GM12874 (cell line): ENCODE data around the gene RIMBP2.

Experiments used
- CTCF ChIP-seq: IDR thresholded peaks from 2 replicates; pipeline ENCODE4 v1.5.1; 2011; ENCODE audit warnings: low read depth, mild to moderate bottlenecking, control low read depth, low read length, moderate library complexity; ENCODE audit not compliant: insufficient read depth

RIMBP2 gene

GRCh38 chr12:130493951-130494350, 222.1 kb downstream of the RIMBP2 start:
- no peak for TF ChIP-seq CTCF

- TF ChIP-seq CTCF, result no peak
Observed at GRCh38 chr12:130491421-130492357, 224.4 kb downstream of the RIMBP2 start.

GRCh38 chr12:130490674-130491073, 225.4 kb downstream of the RIMBP2 start:
- TF ChIP-seq CTCF, result no peak

GRCh38 chr12:130489293-130489692, 226.8 kb downstream of the RIMBP2 start:
- TF ChIP-seq CTCF, result no peak

GRCh38 chr12:130488358-130488710, 227.8 kb downstream of the RIMBP2 start:
- no peak for TF ChIP-seq CTCF

- TF ChIP-seq CTCF, result no peak
Observed at GRCh38 chr12:130487636-130488357, 228.3 kb downstream of the RIMBP2 start.

GRCh38 chr12:130486891-130487416, 229.1 kb downstream of the RIMBP2 start:
- no peak for TF ChIP-seq CTCF
